ENCODE data around the gene CDK5RAP2. TPM values are rescaled to one million over a fixed set of nuclear protein-coding genes. Genes with fewer than 3 reads are reported as not detected.
"Not testable (repeated sequence)": the region's sequence is repeated elsewhere in the genome, so short reads cannot be mapped to it uniquely, and the experiment has no call there.

Gene CDK5RAP2
- total RNA-seq, 2 donors from 2014 or later, result 31.9 to 45.8 TPM

- intact Hi-C loops (cut with DNase I), result no loop called here
- DNase-seq, result peak; percentile 27
Observed at GRCh38 chr9:120531683-120532300, 48.2 kb downstream of the CDK5RAP2 start.

GRCh38 chr9:120530220-120530832, 49.6 kb downstream of the CDK5RAP2 start:
- DNase-seq; H3K27me3 ChIP-seq; H3K36me3 ChIP-seq; H3K9me3 ChIP-seq; H3K4me1 ChIP-seq; H3K9ac ChIP-seq (ENCODE audit: low read depth in 2 of 2, low read length in 2 of 2); H3K27ac ChIP-seq; intact Hi-C loops (cut with DNase I); H3K4me3 ChIP-seq: not testable (repeated sequence)

More at GRCh38 chr9:120531683-120532300, 48.2 kb downstream of the CDK5RAP2 start:
- H3K4me3 ChIP-seq, result no peak overlapping the region
- H3K9me3 ChIP-seq, result no peaks in the 10 kb centered on the region
- peaks cover 3% of the 10 kb centered on the region for H3K36me3 ChIP-seq
- H3K4me1 ChIP-seq, result no peaks in the 10 kb centered on the region
- H3K9ac ChIP-seq (ENCODE audit: low read depth in 2 of 2, low read length in 2 of 2), result no peak overlapping the region
- TF ChIP-seq, protein P1, sequence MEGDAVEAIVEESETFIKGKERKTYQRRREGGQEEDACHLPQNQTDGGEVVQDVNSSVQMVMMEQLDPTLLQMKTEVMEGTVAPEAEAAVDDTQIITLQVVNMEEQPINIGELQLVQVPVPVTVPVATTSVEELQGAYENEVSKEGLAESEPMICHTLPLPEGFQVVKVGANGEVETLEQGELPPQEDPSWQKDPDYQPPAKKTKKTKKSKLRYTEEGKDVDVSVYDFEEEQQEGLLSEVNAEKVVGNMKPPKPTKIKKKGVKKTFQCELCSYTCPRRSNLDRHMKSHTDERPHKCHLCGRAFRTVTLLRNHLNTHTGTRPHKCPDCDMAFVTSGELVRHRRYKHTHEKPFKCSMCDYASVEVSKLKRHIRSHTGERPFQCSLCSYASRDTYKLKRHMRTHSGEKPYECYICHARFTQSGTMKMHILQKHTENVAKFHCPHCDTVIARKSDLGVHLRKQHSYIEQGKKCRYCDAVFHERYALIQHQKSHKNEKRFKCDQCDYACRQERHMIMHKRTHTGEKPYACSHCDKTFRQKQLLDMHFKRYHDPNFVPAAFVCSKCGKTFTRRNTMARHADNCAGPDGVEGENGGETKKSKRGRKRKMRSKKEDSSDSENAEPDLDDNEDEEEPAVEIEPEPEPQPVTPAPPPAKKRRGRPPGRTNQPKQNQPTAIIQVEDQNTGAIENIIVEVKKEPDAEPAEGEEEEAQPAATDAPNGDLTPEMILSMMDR (IDR thresholded peaks at IDR 0.05), result peak; percentile 20
- H3K27me3 ChIP-seq, result no peaks in the 10 kb centered on the region
- H3K27ac ChIP-seq, result no peak overlapping the region

GRCh38 chr9:120528829-120529228, 51.1 kb downstream of the CDK5RAP2 start:
- H3K36me3 ChIP-seq, result peaks cover 3% of the 10 kb centered on the region
- DNase-seq, result no peak
- no peak overlapping the region for H3K9ac ChIP-seq (ENCODE audit: low read depth in 2 of 2, low read length in 2 of 2)
- H3K4me3 ChIP-seq, result no peak overlapping the region
- intact Hi-C loops (cut with DNase I), result no loop called here
- no peaks in the 10 kb centered on the region for H3K27me3 ChIP-seq
- H3K27ac ChIP-seq, result no peak overlapping the region
- TF ChIP-seq, protein P1 (IDR thresholded peaks at IDR 0.05), result no peak
- H3K4me1 ChIP-seq, result no peaks in the 10 kb centered on the region
- H3K9me3 ChIP-seq, result no peaks in the 10 kb centered on the region

DNA sequence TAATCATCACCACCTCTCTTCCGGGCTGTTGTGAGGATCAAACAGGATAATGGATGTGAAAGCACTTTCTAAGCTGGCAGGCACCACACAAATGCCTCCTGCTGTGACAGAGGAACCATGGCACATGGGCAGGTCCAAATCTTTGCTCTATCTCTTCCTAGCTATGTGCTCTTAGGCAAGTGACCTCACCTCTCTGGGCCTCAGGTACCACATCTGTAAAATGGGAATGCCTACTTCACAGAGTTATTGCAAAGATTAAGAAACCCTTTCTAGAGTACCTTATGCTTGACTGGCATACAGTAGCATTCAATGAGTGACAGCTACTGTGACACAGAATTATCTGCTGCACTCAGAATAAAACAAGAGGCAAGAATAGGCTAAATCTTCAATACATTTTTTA, 51.6 kb downstream of the CDK5RAP2 start:
- no peak overlapping the region for H3K27ac ChIP-seq
- no peaks in the 10 kb centered on the region for H3K9me3 ChIP-seq
- TF ChIP-seq, protein P1 (IDR thresholded peaks at IDR 0.05), result no peak
- no peak overlapping the region for H3K9ac ChIP-seq (ENCODE audit: low read depth in 2 of 2, low read length in 2 of 2)
- no peak overlapping the region for H3K4me3 ChIP-seq
- H3K36me3 ChIP-seq, result peaks cover 3% of the 10 kb centered on the region
- intact Hi-C loops (cut with DNase I), result no loop called here
- no peaks in the 10 kb centered on the region for H3K27me3 ChIP-seq
- DNase-seq, result no peak
- no peaks in the 10 kb centered on the region for H3K4me1 ChIP-seq

GRCh38 chr9:120526534-120526933, 53.4 kb downstream of the CDK5RAP2 start:
- Histone ChIP-seq H3K4me3 (no peak overlapping the region), H3K9me3 (no peaks in the 10 kb centered on the region), H3K4me1 (no peaks in the 10 kb centered on the region), H3K27me3 (no peaks in the 10 kb centered on the region), H3K9ac (ENCODE audit: low read depth in 2 of 2, low read length in 2 of 2) (no peak overlapping the region), H3K27ac (no peak overlapping the region), H3K36me3 (peaks cover 3% of the 10 kb centered on the region)
- intact Hi-C loops (cut with DNase I), result no loop called here
- no peak for DNase-seq
- TF ChIP-seq, protein P1 (IDR thresholded peaks at IDR 0.05), result no peak

DNA sequence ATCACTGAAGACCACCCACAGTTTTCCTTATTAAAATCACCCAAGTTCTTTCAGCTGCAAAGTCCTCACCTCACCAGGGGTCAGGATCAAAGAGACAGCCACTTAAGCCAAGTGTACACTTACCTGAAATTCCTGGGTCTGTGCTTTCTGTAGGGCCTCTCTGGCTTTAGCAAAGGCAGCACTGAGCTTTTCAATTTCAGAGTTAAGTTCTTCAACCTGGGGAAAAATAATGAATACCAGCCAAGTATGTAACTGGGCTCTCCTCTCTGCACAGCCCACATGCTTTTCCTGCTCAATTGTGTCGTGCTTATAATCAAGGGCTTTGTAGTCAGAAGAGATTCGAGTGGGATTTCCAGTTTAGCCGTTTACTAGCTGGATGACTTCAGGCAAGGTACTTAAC, 55.1 kb downstream of the CDK5RAP2 start:
- TF ChIP-seq, protein P1 (IDR thresholded peaks at IDR 0.05), result no peak
- H3K36me3 ChIP-seq, result peaks cover 3% of the 10 kb centered on the region
- no peak for DNase-seq
- H3K4me1 ChIP-seq, result no peaks in the 10 kb centered on the region
- H3K9ac ChIP-seq (ENCODE audit: low read depth in 2 of 2, low read length in 2 of 2), result no peak overlapping the region
- no peaks in the 10 kb centered on the region for H3K9me3 ChIP-seq
- intact Hi-C loops (cut with DNase I), result no loop called here
- H3K27me3 ChIP-seq, result no peaks in the 10 kb centered on the region
- no peak overlapping the region for H3K4me3 ChIP-seq
- no peak overlapping the region for H3K27ac ChIP-seq
